HG03457 (cell line): ENCODE results near the gene ANKRD66.
"Not testable (repeated sequence)": the region's sequence is repeated elsewhere in the genome, so short reads cannot be mapped to it uniquely, and the experiment has no call there.

Experiments
- ATAC-seq: cut with Tn5 transposase; IDR thresholded peaks from one replicate; pipeline ENCODE4 v1.9.1; 2021; ENCODE audit warnings: moderate number of reproducible peaks; ENCODE audit not compliant: unreplicated experiment

Gene ANKRD66

DNA sequence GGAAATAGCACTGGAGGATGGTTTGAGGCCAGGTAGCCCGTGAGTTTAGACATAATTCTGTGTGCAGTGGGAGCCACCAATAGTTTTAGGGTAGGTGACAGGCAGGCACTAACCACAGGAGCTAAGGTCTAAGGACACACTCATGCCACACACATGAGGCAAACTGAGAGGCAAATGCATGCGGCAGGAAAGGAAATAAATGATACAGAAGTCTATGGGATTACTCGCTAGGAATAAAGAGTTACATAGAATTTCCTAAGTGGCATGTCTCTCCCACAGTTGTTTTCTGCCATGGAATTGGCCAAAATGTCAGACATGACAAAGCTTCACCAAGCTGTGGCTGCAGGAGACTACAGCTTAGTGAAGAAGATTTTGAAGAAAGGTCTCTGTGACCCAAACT lies 4.9 kb downstream of the ANKRD66 start:
- no peak for ATAC-seq

DNA sequence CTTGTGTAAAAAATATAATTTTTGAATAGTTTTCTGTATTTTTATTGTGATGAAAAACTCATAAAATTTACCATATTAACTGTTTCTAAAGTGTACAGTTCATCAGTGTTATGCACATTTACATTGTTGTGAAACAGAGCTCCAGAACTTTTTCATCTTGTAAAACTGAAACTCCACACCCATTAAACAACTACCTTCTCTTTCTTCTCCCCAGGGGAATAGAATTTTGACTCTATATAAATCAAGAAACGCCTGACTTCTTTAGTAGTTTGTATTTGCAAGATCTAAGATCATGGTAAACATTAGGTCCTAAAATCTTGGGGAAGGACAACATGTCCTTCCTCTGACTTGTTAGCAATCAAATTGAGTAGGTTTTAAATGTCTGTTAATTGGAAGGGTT lies 9.1 kb downstream of the ANKRD66 start:
- ATAC-seq = no peak

DNA sequence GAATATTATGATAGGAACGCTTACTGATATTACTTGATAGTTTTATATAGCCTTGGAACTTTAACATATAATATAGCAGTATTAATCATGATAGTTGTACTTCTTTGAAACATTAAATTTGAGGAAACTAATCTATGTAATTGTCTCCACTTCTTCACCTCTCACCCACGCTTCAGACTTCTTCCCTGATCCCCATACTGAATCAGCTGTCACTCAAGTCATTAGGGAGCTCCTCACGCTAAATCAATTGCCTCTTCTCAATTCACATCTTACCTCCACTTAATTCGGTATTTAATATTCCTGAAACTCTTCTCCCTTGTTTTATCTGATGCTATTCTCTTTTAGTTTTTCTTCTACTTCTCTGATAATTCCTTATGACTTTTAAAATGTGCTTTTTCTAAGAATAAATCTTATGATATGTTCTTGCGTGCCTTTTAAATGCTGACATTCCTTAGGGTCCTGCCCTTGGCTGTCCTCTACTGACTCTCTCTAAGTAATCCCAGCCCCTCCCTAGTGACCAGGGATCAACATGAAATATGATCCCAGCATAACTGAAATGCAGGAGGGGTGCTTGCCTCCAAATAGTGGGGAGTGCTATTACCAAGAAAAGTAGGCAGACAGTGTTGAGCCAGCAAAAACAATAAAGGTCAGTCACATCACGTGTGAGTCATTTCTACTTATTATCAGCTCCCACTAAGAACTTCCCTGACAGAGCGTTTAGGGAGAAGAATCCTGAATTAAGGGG lies 9.9 kb downstream of the ANKRD66 start:
- no peak for ATAC-seq

DNA sequence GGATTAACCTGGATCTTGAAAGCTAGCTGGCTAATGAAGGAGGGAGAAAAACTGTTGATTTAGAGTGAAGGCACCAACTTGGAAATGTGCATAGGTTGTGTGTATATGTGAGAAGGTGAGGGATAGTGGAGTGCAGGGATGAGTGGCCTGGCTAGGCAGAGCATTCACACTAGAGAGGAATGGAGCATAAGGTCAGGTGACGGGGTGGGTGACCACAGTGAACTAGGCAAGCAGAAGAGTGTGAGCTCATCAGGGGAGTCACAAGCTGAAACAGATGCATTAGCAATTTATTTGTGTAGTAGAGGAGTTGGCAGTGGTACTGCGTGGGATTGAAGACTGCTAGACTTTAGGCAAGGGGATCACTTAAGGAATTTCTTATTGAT lies 10.5 kb downstream of the ANKRD66 start:
- ATAC-seq = no peak

DNA sequence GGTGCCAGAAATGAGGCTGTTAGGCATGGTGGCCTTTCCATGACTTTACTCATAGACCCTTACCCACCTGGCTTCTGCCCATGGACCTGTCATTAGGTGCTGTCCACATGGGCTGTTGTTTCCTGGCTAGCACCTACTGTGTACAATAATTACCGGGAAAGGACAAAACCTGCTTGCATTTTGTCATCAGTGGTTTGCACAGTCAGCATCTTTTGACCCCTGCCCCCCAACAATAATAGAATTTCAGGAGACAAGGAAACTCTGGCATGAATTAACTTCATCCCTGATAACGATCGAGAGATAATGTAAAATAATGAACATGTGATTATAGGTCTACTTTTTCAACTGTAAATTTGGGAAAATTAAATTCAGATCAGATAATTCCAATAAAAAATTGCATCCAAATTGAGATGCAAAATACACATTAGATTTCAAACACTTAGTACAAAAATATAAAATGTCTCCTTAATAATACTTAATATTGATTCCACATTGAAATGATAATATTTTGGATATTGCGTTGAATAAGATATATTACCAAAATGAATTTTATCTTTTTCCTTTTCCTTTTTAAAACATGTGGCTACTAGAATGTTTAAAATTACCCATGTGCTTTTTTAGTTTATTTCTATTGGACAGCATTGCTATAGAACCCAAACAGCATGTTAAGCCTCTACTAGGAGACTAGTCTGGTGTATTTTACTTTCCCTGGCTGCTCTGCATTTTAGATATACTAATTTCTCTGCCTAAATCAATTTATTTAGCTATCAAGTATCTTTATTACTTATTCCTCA lies 12.4 kb downstream of the ANKRD66 start:
- no peak for ATAC-seq

DNA sequence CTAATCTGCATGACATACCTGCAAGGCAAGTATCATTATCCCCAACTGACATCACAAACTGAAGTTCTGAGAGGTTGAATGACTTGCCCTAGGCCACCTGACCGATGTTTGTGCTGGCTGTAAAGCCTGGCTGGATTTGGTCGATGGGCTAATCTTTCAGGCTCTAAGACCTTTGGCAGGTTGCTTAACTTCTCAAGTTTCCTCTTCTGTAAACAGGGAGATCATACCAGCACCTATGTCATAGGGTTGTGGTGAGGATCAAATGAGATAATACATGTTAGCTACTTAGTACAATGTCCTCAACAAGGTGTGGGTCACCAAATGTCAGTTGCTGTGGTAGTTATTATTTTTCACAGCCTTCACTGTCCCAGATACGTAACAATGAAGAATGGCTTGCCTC lies 14.2 kb downstream of the ANKRD66 start:
- ATAC-seq = no peak

DNA sequence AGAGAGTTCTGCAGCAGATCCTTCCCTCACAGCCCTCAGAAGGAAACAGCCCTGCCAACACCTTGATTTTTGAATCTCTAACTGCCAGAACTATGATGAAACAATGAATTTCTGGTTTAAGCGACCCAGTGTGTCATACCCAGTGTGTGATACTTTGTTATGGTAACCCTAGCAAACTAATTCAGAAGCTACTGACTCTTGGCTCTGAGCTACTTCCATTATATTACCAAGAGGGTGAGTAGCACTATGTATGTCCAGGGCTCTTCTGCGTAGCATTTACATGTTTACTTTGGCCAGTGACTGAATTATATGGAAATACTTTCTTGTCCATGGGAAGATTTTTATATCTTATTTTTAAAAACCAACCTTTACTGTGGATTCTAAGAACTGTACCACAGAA lies 16.7 kb downstream of the ANKRD66 start:
- ATAC-seq = no peak

DNA sequence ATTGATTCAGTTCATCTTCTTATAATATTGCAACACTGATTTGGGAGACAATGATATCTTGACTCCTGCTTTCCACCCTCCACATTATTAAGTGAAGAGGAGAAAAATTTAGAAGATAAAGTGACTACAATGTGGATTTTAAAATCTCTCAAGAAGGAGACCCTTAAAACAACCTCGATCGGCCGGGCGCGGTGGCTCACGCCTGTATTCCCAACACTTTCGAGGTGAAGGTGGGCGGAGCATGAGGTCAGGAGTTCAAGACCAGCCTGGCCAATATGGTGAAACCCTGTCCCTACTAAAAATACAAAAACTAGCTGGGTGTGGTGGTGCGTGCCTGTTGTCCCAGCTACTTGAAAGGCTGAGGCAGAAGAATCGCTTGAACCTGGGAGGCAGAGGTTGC lies 17.5 kb downstream of the ANKRD66 start:
- not testable (repeated sequence) for ATAC-seq

DNA sequence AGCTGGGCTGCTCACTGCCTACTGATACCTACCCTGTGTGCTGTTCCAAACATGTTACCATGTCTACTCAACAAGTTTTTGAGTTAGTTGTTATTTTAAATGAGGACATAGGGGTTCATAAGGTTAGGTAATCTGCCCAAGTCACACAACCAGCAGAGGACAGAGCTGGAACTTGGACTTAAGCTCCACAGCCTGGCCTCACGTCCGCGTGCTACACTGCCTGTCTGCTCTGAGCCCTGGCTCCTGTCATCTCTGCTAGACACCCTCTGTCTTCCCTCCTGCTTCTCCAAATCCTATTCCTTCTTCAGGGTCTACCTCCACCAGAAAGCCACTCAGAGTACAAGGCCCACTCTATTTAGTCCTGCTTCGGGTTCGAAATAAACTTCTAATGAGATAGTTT lies 18.2 kb downstream of the ANKRD66 start:
- ATAC-seq = no peak

DNA sequence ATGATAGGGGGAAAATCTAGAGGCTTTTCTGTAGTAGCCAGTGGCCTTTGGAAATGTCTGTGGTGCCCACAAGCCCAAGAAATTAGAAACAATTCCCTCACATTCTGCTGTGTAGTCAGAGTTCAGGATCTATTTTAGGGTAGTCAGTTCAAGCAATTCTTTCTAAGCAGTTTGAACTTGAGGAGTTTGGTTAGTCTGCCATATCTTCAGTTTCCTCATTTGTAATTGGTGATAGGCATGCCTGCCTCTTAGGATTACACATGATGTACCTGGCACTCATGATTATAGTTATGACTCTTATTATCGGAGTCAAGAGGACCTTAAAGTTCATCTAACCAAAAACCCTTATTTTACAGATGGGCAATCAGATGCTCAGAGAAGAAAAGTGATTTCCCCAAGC lies 25.3 kb downstream of the ANKRD66 start:
- ATAC-seq = no peak

DNA sequence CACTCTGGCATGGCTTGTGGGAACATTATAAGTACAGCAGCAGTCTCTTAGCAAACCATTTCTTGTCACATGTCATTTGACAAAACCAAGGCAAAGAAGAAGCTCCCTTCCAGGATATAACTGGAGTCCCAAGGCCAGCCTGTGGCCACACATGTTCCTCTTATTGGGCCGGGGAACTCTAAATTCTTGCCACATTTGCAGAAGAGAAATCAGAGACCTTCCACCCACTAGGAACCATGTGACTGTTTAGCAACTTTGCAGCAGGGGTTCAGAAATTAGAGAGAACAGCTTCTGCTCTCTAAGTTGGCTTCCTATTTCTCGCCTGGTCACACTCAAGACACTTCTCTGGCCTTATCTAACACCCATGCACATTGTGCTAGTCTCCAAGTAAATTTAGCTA lies 26.0 kb downstream of the ANKRD66 start:
- ATAC-seq = no peak

DNA sequence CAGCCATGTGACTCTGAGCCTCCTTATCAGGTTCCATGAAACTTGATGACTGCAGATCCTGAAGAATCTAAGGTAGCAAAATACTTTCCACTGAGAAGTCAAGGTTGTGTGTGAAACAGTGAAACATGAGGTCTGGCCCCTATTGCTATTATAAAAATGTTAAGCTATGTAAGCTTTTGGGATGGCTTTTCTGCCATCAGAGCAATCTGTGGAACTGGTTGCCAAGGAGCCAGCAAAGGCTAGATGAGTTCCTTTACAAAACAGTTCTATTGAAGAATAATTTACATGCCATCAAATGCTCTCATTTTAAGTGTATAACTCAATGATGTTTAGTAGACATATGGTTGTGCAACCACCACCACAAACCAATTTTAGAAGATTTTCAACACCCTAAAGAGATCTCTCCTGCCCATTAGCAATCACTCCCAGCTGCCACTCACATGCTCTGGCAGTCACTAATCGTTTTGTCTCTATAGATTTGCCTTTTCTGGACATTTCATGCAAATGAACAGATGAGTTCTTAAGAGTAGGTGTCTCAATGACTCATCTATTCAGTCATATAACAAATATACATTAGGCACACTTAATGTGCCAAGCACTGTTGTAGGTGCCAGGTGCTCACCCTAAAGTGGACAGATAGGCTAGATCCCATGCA lies 26.6 kb downstream of the ANKRD66 start:
- no peak for ATAC-seq

DNA sequence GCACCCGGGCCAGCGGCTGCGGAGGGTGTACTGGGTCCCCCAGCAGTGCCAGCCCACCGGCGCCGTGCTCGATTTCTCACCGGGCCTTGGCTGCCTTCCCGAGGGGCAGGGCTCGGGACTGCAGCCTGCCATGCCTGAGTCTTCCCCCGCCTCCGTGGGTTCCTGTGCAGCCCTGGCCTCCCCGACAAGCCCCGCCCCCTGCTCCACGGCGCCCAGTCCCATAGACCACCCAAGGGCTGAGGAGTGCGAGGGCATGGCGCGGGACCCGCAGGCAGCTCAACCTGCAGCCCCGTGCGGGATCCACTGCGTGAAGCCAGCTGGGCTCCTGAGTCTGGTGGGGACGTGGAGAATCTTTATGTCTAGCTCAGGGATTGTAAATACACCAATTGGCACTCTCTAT lies 28.0 kb downstream of the ANKRD66 start:
- ATAC-seq = not testable (repeated sequence)

DNA sequence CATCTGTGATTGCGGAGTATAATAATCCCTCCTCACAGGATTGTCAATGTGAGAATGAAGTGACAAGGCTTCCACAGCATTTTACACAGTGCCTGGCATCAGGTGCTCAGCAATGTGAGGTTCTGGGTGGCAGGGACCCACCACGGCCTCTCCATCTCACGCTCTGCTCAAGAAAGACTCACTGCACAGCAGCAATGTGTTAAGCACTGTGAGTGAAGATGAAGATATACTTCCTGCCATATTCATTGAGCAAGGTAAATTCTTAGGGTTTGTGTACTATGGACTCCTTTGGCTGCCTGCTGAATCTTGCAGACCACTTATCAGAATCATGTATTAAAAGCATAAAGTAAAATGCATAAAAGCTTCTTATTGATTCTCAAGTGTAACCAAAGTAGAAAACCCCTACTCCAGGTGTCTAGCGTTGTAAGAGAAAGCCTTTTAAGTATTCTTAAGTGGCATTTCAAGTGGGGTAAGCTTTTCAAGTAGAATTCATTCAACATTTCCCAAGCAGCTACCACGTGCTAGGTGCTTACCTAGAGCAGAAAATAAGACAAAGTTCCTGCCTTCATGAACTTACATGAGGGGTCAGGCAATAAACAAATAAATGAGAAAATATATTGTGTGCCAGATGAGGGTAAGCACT lies 29.5 kb downstream of the ANKRD66 start:
- no peak for ATAC-seq

DNA sequence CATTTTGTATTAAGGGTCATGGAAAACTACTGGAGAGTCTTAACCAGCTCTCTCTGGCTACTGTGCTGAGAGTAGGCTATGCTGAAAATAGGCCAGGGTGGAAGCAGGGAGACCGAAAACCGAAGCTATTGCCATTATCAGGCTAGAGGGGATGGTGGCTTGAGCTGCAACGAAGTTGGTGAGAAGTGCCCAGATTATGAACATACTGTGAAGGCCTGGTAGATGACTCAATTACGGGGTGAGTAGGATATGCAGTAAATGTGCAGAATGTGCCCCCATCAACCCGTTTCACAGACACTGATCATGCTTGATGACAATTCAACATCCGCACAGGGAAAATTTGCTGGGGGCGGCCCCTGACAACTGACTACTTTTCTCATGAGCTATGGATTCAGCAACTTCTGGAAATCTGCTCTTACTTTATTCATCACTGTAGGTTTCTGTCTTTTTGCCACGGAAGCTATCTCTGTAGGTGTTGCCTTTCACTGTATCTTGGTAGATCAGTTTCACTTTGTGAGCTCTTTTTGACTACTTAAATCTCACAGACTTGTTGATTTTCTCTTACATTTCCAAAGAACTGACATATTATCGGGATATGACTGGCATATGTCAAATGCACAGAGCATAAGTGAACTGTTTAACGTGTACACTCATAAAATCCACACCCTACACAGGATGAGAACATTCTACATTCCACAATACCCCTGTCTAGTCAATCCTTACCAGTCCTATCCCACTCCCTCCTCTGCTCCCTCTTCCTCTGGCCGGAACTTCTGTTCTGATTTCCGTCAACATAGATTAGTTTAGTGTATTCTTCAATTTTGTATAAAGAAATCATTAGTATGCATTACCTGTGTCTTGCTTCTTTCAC lies 31.0 kb downstream of the ANKRD66 start:
- ATAC-seq = no peak

DNA sequence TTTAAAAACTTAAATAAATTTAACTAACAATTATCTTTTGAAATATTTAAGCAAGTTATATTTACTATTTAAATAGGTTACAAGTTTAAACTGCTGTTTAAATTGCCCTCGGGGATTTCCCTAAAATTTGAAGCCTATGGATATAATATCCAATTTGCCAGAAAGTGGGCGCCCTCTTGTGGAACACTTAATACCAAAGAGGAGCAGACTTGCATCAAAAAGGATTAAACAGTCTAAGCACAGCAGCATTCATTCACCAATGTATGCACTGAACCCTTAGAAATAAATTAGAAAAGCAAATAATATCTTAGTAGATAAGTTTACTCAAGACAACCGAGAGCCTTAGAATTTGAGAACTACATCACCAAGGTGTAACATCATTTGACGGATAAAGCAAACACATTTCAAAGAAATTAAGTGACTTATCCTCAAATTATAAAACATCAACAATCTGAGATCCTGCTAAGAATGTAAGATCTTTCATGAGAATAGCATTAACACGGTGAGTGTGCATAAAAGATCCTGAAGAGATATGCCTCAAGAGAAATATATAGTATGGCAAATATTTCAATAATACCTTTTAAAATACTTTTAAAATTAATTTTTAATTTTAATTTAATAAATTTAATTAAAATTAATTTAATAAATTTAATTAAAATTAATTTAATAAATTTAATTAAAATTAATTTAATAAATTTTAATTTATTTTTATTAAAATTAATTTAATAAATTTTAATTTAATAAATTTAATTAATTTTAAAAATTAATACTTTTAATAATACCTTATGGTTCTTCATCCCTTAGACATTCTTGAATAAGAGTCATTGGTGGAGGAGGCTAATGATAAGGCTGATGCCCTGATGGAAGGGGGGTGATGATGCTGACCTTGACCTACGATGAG lies 35.0 kb downstream of the ANKRD66 start:
- no peak for ATAC-seq

DNA sequence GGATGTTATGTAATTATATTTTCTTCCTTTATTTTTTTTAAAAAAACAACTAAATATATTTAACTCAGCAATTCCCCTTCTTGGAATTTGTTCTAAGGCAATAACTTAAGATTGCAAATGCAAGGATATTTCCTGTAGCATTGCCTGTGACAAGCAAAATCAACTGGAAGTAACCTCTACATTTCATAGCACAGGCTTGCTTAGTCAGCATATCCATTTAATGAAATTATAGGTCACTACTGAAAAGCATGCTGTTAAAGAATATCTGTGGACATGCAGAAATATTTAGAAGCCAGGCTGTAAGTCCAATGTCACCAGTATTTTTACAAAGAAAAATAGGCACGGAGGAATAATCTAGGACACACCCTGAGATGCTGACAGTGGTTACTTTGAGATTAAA lies 37.8 kb downstream of the ANKRD66 start:
- no peak for ATAC-seq

DNA sequence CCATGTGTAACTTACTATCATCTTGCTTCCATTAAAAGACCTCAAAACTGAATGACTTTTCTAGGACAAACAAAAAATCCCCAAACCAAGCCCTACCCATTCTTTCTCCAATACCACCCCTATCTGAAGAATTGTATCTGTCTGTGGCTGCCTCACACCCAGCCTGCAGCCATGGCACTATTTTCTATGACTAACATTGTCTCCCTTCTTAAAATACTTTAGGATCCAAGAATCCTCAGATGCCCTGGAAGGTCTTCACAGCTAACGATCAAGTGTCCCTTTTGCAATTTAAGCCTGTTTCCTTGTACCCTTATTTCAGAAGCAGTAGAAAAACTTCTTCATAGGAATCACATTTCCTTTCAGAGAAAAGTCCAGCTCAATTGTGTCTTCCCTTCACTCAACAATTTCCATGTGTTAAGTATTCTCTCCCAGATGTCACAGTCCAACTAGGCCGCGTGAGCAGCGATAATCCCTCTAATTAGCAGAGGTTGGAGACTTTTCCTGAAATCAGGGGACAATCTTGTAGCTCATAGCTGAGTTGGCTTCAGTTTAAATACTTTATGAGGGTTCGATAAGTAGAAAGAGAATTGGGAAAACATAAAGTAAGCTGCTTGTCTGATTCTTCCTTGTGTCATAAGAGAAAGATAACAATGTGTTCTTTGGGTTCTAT lies 41.3 kb downstream of the ANKRD66 start:
- no peak for ATAC-seq

DNA sequence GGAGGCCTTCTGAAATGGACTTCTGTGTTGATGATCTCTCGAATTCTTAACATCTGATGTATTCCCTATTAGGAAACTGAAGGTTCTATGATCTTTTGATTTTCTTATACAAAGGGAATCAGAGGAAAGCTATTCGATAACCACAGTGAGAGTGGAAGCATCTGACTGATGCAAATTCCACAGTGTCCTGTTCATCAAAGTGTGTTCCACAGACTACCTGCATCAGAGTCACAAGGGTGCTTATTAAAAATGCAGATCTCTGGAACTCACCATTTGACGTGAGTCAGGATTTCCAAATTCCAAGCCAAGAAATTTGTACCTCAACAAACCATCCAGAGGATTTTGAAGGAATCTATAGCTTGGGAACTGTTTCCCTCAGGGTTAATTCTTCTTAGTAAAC lies 42.1 kb downstream of the ANKRD66 start:
- no peak for ATAC-seq
